Psoas muscle (tissue), 8 donors: ENCODE data around the gene SIRPA. TPM values are rescaled to one million over a fixed set of nuclear protein-coding genes. Genes with fewer than 3 reads are reported as not detected.

Experiments used
- ATAC-seq, 4 donors: fragments of 200-7000 bp; cut with Tn5 transposase; one replicate each; pipeline ENCODE4 v1.9.1; 2020; ENCODE audit warnings: moderate library complexity in 3 of 4, mild to moderate bottlenecking in 2 of 4
- DNase-seq, 2 donors: peaks; one replicate each; pipeline ENCODE4 v3.0.0-alpha.2; 2020
- H3K27ac ChIP-seq: fragments of 200-600 bp; one replicate; pipeline ENCODE4 v1.8.0; 2022
- H3K27me3 ChIP-seq, 3 donors: fragments of 200-600 bp in 1 of 3; one replicate each; pipeline versions ENCODE4 v1.6.1 to v1.8.0; 2013 to 2022; ENCODE audit warnings: low read length in 2 of 3, mild to moderate bottlenecking in 2 of 3, moderate library complexity in 1 of 3; ENCODE audit not compliant: insufficient read depth in 3 of 3
- H3K36me3 ChIP-seq, 2 donors: fragments of 200-600 bp in 1 of 2; one replicate each; pipeline versions ENCODE4 v1.6.1 to v1.8.0; 2013 to 2022; ENCODE audit warnings: low read depth in 1 of 2, mild to moderate bottlenecking in 1 of 2, moderate library complexity in 1 of 2; ENCODE audit not compliant: insufficient read depth in 1 of 2
- H3K4me1 ChIP-seq: fragments of 200-600 bp; one replicate; pipeline ENCODE4 v1.8.0; 2022
- H3K4me3 ChIP-seq: fragments of 200-600 bp; one replicate; pipeline ENCODE4 v1.8.0; 2022; ENCODE audit warnings: mild to moderate bottlenecking
- H3K9me3 ChIP-seq: fragments of 200-600 bp; one replicate; pipeline ENCODE4 v1.8.0; 2022
- WGBS, 3 donors: extraction: QIAGEN DNeasy Blood & Tissue Kit; methylation state at CpG; one replicate each; pipeline versions ENCODE4 v1.1.6 to v1.1.7; 2013; 5-methylcytosine and 5-hydroxymethylcytosine counted together
- intact Hi-C, 2 donors: fragments of 100-400 bp; cut with DNase I; formaldehyde crosslinking; loops; one replicate each; pipeline versions ENCODE4 v1.11.0 to v1.14.2; 2022
- polyA plus RNA-seq, 3 donors: library from polyadenylated mRNA; stranded (reverse); fragments of 200-250 nt; gene quantifications; one replicate each; pipeline ENCODE4 v1.2.3, GENCODE V29; 2013
- total RNA-seq, 4 donors: library from RNA; stranded (reverse); fragmentation: NEBNext Ultra II Directional in 2 of 4; extraction: Animal tissue kit (Norgen Biotek cat#: 25700) in 2 of 4; gene quantifications; one replicate each; pipeline versions ENCODE4 v1.2.1 to v1.2.4, GENCODE V29; 2021 to 2023
- TF ChIP-seq, protein P1 (sequence below): fragments of 200-600 bp; IDR thresholded peaks from one replicate; pipeline ENCODE4 v1.8.0; 2022; ENCODE audit warnings: antibody characterized with exemption
- donor health status: healthy with polysubstance abuse.
- donor health status: DM: no; HTN: no; CAD: no; lungs with moderate emphysema.
- donor health status: Bipolar disorder and iron deficiency.
- donor health status: healthy.
- donor health status: DM: yes; HTN: yes; CAD: no.
- donor health status: DM: no; HTN: no; CAD: no.
- donor health status: DM: no; HTN: no; CAD: no.
- donor health status: DM: yes; HTN: yes; CAD: no.

Gene SIRPA
- total and polyA plus RNA-seq, 7 donors = 6.2 to 42.9 (median 15.3) TPM

DNA sequence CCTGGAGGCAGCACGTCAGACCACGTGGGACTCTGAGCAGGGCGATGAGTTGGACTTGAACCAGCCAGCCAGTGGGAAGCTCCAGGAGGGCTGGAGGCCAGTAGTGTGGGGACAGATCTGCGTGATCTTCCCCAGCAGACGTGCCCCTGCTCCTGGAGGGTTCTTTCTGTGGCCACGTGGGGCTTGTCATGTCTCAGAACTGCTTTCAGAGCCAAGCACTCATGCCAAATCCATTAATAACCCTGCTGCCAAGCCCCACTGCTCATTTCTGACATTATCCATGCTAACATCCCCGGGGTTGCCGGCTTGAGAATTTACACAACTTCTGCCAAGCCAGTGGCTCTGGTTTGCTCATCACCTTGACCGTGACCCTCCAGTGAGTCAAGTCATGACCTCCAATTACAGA, 38.3 kb downstream of the SIRPA start:
- Histone ChIP-seq H3K27ac (peak overlapping the region; percentile 11), H3K9me3 (no peaks in the 10 kb centered on the region), H3K36me3 (peaks cover 0 to 11% of the 10 kb centered on the region in 2 donors), H3K4me1 (peaks cover 28% of the 10 kb centered on the region), H3K27me3 (no peaks in the 10 kb centered on the region), H3K4me3 (no peak overlapping the region)
- ATAC-seq (peak; percentile 36 to 62 (median 44)), DNase-seq (peak; percentile 68 to 76)
- intact Hi-C loops = no loop called here
- TF ChIP-seq, protein P1, sequence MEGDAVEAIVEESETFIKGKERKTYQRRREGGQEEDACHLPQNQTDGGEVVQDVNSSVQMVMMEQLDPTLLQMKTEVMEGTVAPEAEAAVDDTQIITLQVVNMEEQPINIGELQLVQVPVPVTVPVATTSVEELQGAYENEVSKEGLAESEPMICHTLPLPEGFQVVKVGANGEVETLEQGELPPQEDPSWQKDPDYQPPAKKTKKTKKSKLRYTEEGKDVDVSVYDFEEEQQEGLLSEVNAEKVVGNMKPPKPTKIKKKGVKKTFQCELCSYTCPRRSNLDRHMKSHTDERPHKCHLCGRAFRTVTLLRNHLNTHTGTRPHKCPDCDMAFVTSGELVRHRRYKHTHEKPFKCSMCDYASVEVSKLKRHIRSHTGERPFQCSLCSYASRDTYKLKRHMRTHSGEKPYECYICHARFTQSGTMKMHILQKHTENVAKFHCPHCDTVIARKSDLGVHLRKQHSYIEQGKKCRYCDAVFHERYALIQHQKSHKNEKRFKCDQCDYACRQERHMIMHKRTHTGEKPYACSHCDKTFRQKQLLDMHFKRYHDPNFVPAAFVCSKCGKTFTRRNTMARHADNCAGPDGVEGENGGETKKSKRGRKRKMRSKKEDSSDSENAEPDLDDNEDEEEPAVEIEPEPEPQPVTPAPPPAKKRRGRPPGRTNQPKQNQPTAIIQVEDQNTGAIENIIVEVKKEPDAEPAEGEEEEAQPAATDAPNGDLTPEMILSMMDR = no peak
- 9 to 16% (median 13%) methylated on average over 9 of the region's 9 CpGs for WGBS, 3 donors

DNA sequence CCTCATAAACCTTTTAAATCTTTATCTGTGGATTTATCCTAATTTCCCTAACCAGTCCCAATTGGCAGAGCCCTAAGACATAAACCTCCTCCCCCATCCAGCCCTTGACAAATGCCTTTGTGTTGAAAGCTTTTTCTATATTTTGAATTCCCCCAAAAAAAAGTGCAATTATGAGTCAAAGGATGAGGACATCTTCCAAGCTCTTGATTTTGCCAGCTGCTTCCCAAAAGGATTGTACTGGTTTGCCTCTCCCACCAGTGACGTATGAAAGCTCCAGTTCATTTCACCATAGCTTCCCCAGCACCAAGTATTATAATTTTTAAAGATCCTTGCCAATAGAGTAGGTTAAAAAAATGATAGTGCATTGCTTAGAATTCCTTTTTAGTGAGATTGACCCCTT, 38.9 kb downstream of the SIRPA start:
- no peak overlapping the region for H3K4me3 ChIP-seq
- peaks cover 35% of the 10 kb centered on the region for H3K4me1 ChIP-seq
- TF ChIP-seq, protein P1 = no peak
- intact Hi-C loops = no loop called here
- H3K27ac ChIP-seq = peak overlapping the region; percentile 60
- H3K9me3 ChIP-seq = no peaks in the 10 kb centered on the region
- 65 to 76% (median 72%) methylated on average over 1 of the region's 1 CpG for WGBS, 3 donors
- H3K36me3 ChIP-seq = peaks cover 0 to 11% of the 10 kb centered on the region in 2 donors
- no peak for DNase-seq
- no peaks in the 10 kb centered on the region for H3K27me3 ChIP-seq
- ATAC-seq = peak in 2 of 4 donors; percentile 19 to 52

DNA sequence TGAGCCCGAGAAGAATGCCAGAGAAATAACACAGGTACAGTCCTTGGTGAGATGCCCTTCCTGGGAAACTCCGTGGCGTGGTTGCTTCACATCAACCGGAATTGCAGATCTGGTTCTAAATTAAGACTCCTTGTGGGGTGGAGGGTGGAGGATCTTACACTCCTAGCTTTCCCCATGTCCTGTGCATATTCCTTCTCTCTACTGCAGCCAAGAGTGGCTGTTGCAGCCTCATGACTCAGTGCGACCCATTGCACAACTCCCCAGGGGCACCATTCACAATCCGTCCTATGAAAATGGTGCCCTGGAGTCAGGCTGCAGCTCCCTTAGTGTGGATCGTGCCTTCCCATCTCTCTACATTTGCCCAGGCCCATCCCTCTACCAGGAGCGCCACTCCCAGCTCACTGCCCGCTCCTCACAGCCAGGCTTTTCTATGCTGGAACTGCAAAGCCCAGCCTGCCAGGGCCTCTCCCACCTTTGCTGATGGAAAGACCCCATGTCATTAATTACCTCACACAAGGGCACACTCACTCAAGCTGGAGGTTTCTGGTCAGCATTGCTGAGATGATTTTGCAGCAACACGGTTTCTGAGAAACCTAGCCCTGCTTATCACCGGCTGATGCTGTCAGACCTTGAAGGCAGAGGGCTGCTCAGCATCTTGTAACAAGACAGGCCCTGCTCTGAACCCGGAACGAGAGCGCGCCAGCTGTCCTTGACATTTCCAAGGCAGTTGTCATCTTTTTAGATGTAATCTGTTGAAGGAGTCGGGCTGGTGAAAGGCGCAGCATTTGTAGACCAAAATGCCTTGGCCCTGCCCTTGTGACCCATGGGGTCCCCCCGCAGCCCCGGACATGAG, 39.7 kb downstream of the SIRPA start:
- peaks cover 0 to 11% of the 10 kb centered on the region in 2 donors for H3K36me3 ChIP-seq
- TF ChIP-seq, protein P1 = no peak
- intact Hi-C loops = no loop called here
- no peaks in the 10 kb centered on the region for H3K9me3 ChIP-seq
- peak; percentile 88 to 91 for DNase-seq
- H3K27me3 ChIP-seq = no peaks in the 10 kb centered on the region
- no peak overlapping the region for H3K4me3 ChIP-seq
- ATAC-seq = peak; percentile 67 to 78 (median 73)
- 77 to 81% (median 78%) methylated on average over 19 of the region's 19 CpGs for WGBS, 3 donors
- H3K27ac ChIP-seq = peak overlapping the region; percentile 60
- H3K4me1 ChIP-seq = peaks cover 41% of the 10 kb centered on the region

DNA sequence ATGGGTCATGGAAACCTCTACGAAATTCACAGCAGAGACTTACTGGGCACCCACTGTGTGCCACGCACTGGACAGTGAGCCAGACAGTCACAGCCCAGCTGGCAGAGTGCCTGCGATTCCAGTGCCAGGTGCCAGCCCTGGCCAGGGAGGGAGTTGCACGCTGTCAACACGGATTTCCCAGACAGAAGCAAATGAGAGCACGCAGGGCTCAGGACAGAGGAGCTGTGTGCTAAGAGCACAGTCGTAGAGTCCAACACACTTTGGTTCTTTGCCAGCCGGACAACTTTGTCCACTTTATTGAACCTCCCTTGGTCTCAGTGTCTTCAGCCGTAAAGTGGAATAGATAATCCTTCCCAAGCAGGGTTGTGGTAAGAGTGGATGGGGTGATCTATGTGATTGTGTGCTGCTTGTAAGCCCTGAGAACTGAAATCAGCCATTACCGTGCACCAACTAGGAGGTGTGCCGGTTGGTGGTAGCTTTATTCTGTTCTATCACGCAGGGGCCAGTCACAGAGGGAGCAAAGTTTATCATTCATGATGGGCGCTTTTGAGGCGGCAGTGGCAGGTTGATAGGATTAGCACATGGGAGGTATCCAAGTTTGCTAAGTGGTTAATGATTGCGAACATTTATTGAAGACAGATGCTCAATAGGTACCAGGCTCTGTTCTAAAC, 40.6 kb downstream of the SIRPA start:
- H3K4me1 ChIP-seq = peaks cover 46% of the 10 kb centered on the region
- ATAC-seq (peak; percentile 68 to 82 (median 74)), DNase-seq (peak; percentile 70 to 79)
- intact Hi-C loops = no loop called here
- TF ChIP-seq, protein P1 = no peak
- 41 to 54% (median 46%) methylated on average over 15 of the region's 15 CpGs for WGBS, 3 donors
- H3K4me3 ChIP-seq = no peak overlapping the region
- no peaks in the 10 kb centered on the region for H3K9me3 ChIP-seq
- peaks cover 0 to 11% of the 10 kb centered on the region in 2 donors for H3K36me3 ChIP-seq
- peak overlapping the region; percentile 46 for H3K27ac ChIP-seq
- H3K27me3 ChIP-seq = no peaks in the 10 kb centered on the region
